ENCODE data around the gene ZNF277.

Gene ZNF277

GRCh38 chr7:112184455-112184854 lies 22.0 kb upstream of the ZNF277 start:
- TF ChIP-seq CTCF (IDR thresholded peaks at IDR 0.05; ENCODE audit: borderline replicate concordance, insufficient read depth, low read depth, low read length), result no peak
- no peak overlapping the region for H3K4me3 ChIP-seq (ENCODE audit: low read depth, low read length)

DNA sequence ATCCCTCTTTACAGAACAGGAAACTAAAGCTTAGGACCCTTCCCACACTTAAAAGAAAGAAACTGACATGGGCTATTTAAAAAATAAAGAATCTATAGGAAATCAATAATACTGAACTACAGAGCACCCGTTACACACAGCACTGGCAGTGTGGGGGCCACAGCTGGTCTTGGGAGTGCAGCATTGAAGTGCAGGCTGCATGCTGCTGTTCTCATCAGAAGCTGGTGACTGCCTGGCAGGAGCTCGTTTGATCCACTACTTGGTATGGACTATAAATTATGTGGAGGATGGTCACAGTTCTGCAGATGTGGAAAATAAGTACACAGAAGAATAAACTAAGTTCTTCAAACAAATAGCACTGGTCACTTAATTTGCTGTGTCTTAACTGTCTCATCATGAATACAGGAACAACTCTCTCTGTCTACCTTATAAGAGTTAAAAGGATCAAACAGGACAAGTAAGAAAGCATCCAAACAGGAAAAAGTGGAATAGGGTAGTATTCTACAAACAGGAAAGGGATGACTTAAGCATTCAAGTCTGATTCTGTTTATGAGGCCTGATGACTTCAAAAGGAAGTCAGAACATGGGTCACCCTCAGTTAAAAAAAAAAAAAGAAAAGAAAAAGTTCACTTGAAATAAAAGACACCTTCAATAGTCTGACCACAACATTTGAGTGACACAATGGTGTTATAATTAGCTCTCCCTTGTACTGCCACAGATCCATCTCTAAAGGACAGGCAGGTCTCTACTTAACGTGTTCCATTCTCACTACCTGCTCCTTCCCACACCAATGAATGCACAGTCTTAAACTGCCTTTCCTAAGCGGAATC lies 21.3 kb upstream of the ZNF277 start:
- no peak for TF ChIP-seq CTCF (IDR thresholded peaks at IDR 0.05; ENCODE audit: borderline replicate concordance, insufficient read depth, low read depth, low read length)
- H3K4me3 ChIP-seq (ENCODE audit: low read depth, low read length), result no peak overlapping the region

DNA sequence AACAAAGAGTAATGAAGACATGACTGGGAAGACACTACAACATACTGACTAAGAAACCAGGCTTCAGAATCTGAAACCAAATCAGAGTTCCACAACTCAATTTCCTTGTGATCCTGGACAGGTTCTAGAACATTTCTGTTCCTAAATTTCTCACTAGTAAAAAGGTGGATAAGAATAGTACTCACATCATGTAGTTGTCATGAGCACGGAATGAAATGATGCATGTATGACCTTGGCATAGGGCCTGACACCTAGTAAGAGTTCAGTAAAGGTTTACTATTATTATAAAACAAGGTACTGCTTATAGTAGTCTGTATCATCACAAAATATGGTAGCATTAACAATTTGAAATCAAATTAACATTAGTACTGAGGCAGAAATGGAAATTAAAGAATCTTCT lies 20.2 kb upstream of the ZNF277 start:
- H3K4me3 ChIP-seq (ENCODE audit: low read depth, low read length), result no peak overlapping the region
- TF ChIP-seq CTCF (IDR thresholded peaks at IDR 0.05; ENCODE audit: borderline replicate concordance, insufficient read depth, low read depth, low read length), result no peak

GRCh38 chr7:112188257-112188656 lies 18.2 kb upstream of the ZNF277 start:
- no peak overlapping the region for H3K4me3 ChIP-seq (ENCODE audit: low read depth, low read length)
- TF ChIP-seq CTCF (IDR thresholded peaks at IDR 0.05; ENCODE audit: borderline replicate concordance, insufficient read depth, low read depth, low read length), result no peak

- no peak for TF ChIP-seq CTCF (IDR thresholded peaks at IDR 0.05; ENCODE audit: borderline replicate concordance, insufficient read depth, low read depth, low read length)
- no peak overlapping the region for H3K4me3 ChIP-seq (ENCODE audit: low read depth, low read length)
These were observed 16.8 kb upstream of the ZNF277 start for GRCh38 chr7:112189691-112190090.

GRCh38 chr7:112190120-112190519 lies 16.4 kb upstream of the ZNF277 start:
- no peak overlapping the region for H3K4me3 ChIP-seq (ENCODE audit: low read depth, low read length)
- no peak for TF ChIP-seq CTCF (IDR thresholded peaks at IDR 0.05; ENCODE audit: borderline replicate concordance, insufficient read depth, low read depth, low read length)
